ENCODE measurements around the gene IRF2BPL.

DNA sequence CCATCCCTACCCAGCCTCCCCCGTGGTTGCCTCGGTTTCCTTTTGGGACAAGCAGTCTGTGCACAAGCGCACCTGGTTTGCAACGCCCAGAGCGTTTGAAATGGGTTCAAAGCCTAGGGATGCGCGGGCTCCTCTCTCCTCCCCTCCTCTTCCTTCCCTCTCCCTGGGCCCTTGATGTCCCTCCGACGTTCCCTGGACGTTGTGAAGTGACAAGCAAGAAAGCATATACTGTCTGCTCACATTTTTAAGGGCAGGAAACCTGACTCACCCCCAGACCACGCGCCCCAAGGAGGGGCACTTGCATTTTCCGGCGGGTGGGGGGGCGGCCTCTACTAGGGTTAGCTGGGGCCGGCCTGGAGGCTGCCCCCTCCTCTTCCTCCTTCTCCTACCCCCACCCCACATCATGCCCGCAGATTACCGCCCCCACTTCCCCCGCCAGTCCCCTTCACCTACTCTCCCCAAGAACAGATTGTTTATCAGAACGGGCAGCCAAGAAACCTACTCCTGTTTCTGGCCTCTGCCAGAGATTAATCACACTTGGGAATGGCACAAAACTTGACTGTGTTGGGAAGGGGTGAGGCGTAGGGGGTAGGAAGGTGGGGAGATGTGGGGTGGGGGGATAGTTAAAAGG lies 9.5 kb upstream of the IRF2BPL start:
- TF ChIP-seq, protein P1, sequence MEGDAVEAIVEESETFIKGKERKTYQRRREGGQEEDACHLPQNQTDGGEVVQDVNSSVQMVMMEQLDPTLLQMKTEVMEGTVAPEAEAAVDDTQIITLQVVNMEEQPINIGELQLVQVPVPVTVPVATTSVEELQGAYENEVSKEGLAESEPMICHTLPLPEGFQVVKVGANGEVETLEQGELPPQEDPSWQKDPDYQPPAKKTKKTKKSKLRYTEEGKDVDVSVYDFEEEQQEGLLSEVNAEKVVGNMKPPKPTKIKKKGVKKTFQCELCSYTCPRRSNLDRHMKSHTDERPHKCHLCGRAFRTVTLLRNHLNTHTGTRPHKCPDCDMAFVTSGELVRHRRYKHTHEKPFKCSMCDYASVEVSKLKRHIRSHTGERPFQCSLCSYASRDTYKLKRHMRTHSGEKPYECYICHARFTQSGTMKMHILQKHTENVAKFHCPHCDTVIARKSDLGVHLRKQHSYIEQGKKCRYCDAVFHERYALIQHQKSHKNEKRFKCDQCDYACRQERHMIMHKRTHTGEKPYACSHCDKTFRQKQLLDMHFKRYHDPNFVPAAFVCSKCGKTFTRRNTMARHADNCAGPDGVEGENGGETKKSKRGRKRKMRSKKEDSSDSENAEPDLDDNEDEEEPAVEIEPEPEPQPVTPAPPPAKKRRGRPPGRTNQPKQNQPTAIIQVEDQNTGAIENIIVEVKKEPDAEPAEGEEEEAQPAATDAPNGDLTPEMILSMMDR (conservative IDR thresholded peaks at IDR 0.05; ENCODE audit: low read depth, low read length): no peak
- TF ChIP-seq EZH2 (IDR thresholded peaks at IDR 0.05; ENCODE audit: low read length, unreplicated experiment) (no peak), EZH2phosphoT487 (IDR thresholded peaks at IDR 0.05; ENCODE audit: borderline replicate concordance, low read length) (no peak)

Data from PC-3 (cell line).